ENCODE results near the gene NAV3.

Gene NAV3, protein sequence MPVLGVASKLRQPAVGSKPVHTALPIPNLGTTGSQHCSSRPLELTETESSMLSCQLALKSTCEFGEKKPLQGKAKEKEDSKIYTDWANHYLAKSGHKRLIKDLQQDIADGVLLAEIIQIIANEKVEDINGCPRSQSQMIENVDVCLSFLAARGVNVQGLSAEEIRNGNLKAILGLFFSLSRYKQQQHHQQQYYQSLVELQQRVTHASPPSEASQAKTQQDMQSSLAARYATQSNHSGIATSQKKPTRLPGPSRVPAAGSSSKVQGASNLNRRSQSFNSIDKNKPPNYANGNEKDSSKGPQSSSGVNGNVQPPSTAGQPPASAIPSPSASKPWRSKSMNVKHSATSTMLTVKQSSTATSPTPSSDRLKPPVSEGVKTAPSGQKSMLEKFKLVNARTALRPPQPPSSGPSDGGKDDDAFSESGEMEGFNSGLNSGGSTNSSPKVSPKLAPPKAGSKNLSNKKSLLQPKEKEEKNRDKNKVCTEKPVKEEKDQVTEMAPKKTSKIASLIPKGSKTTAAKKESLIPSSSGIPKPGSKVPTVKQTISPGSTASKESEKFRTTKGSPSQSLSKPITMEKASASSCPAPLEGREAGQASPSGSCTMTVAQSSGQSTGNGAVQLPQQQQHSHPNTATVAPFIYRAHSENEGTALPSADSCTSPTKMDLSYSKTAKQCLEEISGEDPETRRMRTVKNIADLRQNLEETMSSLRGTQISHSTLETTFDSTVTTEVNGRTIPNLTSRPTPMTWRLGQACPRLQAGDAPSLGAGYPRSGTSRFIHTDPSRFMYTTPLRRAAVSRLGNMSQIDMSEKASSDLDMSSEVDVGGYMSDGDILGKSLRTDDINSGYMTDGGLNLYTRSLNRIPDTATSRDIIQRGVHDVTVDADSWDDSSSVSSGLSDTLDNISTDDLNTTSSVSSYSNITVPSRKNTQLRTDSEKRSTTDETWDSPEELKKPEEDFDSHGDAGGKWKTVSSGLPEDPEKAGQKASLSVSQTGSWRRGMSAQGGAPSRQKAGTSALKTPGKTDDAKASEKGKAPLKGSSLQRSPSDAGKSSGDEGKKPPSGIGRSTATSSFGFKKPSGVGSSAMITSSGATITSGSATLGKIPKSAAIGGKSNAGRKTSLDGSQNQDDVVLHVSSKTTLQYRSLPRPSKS (N-terminal part only)

GRCh38 chr12:77830583-77831351, at the start of gene NAV3:
Gene NAV3, plus strand, starts transcription at chr12:77830894. Its CDS starts 568 bp downstream, at chr12:77831462.
- DNase-seq, result no peak

GRCh38 chr12:77782034-77782433, 48.7 kb upstream of the NAV3 start:
- no peak for DNase-seq

DNA sequence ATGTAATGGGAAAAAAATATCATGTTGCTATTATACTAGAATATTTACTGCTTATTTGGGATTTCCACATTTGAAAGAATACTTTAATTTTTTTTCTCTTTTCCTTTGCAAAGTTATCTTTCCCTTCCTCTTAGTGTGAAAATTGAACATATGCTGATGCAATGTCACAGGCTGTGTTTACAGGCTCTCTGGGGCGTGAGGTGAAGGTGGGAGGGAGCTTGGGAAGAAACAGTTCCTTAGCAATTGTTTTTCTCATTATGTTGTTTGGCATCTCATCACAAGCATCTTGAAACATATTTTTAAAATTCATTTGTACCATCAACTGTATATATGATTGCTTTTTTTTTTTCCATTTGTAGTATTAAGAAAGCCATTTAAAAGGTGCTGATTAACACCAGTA, 47.9 kb upstream of the NAV3 start:
- no peak for DNase-seq

GRCh38 chr12:77785211-77785610, 45.5 kb upstream of the NAV3 start:
- DNase-seq, result no peak

GRCh38 chr12:77786675-77787074, 44.0 kb upstream of the NAV3 start:
- no peak for DNase-seq

DNA sequence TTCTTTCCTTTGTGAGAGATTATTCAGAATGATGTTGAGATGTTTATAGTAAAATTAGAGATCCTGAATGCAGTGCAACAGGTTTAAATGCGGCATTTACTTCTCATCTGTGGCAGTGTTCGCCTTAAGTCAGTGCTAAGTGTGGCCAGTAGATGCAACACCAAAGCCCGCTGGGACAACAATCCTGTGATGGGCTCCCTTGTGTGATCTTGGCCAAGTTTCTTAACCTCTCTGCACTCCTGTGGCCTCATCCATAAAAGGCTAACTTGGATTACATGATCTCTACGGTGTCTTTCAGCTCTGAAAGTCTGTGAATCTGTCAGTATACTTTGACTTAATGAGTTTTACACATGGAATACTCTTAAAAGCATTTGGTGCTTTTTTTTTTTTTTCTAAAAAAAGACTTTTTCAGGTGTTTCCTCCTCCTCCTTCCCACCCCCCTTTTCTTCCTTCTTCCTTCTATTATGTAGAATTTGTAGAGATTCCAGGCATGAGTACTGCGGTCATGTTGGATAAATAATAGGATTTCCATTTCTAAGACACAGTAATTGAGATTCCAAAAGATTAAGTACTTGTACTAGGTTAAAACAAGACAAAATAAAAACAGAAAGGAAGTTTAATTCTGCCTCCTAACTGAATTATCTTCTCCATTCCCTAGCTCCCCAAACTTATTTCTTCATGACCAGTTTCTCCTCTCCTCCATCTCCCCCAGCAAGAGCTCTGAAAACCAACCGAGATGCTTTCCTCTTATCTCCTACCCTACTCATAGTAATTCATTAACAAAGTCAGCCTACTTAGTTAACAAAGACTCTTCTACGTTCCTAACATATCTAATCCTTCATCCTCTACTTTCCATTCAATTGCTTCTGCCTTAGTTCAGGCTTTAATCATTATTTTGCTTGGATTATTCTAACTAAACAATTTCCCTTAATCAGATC, 42.2 kb upstream of the NAV3 start:
- DNase-seq, result no peak

- no peak for DNase-seq
These were observed 35.0 kb upstream of the NAV3 start for GRCh38 chr12:77795699-77796098.

DNA sequence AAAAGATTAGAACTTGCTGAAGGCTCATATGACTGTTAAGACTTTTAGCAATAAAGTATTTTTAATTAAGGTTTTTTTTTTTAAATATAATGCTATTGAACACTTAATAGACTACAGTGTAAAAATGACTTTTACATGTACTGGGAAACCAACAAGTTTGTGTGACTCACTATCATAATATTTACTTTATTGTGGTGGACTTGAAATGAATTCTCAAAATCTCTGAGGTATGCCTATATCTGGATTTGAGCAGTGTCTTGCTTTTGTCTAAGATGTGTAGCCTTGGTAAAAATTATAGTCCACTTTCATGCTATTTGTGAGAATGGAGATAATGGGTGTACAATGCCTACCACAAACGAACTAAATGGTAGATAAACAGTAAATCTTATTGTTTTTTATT, 33.9 kb upstream of the NAV3 start:
- no peak for DNase-seq

DNA sequence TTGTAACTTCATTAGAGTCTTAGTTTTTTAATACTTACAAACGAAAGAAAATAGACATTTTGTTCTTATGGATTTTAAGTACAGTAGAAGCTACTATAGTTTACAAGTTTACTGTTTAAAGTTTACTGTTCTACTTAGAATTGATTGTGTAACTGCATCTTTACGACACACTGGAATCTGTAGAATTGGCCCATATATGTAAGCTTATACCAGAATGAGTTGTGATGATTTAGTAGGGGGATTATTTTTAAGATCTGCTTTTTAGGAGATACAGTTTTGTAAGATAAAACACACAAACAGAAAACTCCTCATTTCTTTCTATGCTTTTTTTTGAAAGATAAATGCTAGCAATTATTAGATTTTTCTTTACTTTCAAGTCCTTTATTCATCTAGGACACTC, 30.2 kb upstream of the NAV3 start:
- DNase-seq, result no peak

- DNase-seq, result no peak
These were observed 22.2 kb upstream of the NAV3 start for GRCh38 chr12:77808534-77808933.

DNA sequence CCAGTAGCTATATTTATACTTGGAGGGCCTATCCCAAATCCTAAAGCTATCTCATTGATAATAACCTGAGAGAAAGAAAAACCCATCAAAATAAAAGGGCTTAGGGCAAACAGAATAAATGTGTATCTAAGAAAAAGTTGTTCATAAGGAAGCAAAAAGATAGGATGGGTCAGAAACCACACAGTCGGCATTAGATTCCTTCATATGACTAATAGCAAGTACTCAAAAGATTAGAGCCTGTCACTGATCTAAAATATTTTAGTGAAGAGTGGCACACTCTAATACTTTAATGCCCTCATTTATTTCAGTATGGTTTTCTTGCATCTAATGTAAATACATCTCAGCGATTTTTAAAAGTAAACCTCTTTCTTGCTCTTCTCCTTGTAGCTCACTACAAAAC, 17.1 kb upstream of the NAV3 start:
- DNase-seq, result no peak

- DNase-seq, result no peak
These were observed 16.3 kb upstream of the NAV3 start for GRCh38 chr12:77814386-77814785.

- no peak for DNase-seq
These were observed 14.5 kb upstream of the NAV3 start for GRCh38 chr12:77816196-77816595.

- DNase-seq, result no peak
These were observed 13.4 kb upstream of the NAV3 start for GRCh38 chr12:77817276-77817675.

GRCh38 chr12:77818351-77818750, 12.3 kb upstream of the NAV3 start:
- DNase-seq, result no peak

DNA sequence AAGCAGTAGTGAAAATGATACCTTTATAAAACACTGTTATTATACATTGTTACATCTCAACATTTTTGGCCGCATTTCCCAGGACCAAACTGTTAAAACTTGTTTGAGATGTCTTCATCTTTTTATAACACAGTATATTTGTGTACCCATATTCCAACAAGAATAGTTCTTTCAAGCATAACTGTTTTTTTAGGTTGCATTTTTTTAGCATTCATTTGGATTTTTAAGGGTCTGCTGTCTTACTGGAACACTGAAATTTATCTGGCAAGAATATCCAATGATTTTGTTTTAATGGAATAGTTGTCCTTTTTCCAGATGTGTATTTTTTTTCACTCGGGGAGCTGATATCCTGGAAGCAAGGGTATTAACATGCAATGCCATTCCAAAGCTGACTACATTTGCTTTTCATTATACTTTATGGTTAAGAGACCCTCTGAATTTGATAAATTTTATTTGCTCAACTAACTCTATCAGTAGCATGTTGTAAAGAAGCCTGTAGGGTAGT, 8.9 kb upstream of the NAV3 start:
- DNase-seq, result no peak

DNA sequence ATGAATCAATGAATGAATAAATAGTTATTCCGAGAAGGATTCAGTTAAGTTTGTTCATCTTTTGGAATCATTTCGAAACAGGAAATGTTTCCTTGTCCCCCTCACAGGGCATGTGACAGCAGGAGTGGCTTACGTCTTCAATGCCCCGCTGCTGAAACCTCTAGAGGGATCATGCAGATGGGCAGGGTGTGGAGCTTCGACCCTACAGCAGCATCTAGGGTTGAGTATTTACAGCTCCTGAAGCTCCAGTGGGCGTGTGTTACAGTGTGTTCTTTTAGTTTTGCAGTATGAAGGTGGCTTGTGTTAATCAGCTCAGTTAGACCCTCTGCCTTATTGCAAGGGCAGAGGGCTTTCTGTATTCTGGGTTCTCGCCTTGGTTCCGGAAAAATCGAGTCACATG, 2.6 kb downstream of the NAV3 start:
- no peak for DNase-seq

GRCh38 chr12:77834618-77835017, 3.9 kb downstream of the NAV3 start:
- DNase-seq, result no peak

DNA sequence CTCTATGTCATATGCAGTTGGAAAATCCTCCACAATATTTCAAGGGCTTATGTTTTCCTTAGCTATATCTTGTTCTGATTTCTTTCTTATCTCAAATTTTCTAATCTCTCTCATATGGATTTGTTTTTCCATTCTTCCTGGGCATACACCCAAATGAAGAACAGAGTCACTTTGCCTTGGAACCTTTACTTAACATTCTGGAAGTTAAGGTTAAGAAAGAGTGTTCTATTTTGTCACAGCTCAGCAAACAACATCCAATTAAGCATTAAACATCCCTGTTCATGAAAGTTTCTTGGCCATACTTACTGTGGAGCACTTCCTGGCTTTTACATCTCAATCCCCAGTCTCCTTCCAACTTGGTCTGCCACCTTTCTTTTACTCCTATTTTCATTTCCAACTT, 5.3 kb downstream of the NAV3 start:
- no peak for DNase-seq

- no peak for DNase-seq
These were observed 7.2 kb downstream of the NAV3 start for GRCh38 chr12:77837876-77838291.

DNA sequence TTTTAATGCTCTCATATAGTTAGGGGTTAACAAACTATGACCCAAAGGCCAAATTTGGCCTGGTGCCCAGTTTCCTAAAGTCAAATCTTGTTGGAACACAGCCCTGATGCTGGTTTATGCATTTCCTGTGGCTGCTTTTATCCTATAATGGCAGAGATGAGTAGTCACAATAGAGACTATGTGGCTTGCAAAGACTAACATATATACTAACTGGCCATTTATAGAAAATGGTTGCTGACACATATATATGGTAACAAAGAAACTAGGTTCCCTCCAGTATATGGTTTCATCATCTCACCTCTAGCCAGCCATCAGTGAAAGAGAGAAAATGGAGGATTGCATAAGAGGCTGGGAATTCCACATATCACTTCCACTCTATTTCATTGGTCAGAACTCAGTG, 10.8 kb downstream of the NAV3 start:
- DNase-seq, result no peak

Measured in stimulated activated naive CD4-positive, alpha-beta T cell treated with Interleukin-2 at 50 U/mL for 16 hours (primary cell).